Measurements from ENCODE around the gene PRKG1.

PRKG1 gene

DNA sequence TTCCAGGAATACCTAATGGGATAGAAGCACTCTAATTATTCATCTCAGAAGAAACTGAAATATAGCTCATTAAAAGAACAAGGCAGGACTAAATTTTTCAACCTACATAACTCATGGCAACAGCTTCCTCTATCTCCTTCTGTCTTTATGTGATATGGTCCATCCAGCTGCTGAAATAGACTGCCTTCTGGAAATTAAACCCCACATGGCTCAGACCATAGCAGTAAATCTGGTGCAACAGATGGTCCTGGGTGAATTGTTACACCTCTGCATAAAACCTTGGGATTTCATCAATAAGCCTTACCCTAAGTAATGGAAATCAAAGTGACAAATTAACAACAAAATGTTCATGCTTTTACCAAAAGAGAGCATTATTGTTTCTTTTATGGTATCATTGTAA, 830.7 kb downstream of the PRKG1 start:
- DNase-seq = no peak

DNA sequence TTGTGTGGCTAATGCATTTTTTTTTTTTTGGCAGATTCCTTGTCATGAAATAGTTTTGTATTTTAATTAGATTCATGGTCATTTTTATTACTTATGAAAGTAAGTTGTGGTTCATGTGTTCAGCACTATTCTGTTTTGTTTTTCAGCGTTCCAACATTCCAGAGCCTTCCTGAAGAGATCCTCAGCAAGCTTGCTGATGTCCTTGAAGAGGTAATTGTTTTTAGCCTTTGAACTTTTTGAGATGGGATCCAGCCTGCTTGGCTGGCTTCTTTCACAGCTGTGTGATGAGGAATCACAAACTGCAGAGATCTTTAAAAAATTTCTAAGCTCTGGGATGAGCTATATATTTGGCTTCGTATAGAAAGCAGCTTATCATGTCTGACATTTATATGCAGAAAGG, 833.1 kb downstream of the PRKG1 start:
- DNase-seq = no peak

DNA sequence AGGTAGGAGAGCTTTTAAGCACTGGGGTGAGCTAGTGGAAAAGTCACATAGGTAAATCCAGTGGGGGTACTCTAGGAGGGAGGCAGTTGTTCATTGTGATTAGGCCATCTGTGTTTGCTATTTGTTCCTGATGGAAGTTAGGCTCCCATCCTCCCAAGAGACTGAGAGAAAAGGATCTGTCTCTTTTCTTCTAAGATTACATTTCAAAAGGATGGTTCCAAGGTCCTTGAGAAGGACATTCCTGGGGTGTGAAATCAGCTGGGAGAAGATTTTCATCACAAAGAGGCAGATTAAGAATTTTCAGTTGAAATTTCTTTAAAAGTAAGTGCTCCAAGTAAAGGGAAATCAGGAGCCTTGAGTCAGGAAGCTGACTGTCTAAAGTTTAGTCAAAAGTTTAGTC, 835.9 kb downstream of the PRKG1 start:
- no peak for DNase-seq

DNA sequence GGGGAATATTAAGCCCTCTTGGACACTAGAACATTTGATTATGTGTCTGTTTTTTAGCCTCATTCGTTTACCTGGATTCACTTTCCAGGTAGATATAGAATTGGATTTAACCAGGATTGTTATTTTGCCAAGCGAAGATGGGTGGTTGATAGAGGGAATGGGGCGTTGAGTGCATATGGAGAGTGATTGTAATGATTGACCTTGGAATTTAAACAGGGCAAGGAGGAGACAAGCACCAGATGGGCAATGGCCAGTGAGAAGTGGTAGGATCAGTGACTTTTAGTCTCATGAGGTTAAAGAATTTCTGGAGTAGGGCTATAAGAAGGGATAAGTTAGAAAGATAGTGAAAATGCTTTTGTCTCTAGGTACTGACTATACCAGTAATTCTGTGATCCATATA, 836.3 kb downstream of the PRKG1 start:
- no peak for DNase-seq

DNA sequence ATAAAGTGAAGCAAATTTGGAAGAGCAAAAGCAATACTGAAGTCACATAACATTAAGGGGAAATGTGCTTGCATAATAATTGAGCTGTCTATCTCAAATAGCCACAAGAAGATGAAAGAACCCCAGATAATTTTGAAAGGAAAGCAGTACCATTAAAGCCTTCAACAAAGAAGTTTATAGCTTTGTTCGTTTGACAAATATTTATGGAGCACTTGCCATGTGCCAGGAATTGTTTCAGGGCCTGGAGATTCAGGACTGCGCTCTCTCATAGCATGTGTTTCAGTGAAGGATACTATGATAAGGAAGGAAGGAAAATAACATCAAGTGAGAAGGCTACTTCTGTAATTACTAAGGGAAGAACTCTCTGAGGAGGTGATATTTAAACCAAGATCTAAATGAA, 837.4 kb downstream of the PRKG1 start:
- no peak for DNase-seq

DNA sequence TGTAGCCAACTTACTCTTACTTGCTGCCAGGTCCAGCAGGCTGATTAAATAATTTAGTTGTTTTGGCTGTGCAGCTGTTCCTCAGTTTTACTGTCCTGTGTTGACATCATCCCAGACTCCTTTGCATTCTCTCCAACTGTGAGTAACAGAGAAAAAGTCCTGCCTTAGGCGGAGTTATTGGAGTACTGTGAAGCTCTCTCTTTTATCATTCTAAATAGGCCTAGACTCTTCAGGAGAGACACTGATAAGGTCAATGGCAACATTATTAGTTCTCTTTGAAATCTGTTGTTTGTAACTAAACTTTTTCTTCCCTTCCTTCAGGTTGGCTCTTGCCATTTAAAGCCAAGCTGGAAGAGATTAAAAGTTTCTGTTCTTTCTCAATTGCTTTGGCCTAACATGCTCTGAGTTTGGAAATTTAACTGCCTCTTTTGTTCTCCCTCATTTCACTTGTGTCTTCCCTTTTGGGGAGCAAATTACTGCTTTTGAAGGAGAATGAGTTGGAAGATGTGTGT, 840.8 kb downstream of the PRKG1 start:
- no peak for DNase-seq

DNA sequence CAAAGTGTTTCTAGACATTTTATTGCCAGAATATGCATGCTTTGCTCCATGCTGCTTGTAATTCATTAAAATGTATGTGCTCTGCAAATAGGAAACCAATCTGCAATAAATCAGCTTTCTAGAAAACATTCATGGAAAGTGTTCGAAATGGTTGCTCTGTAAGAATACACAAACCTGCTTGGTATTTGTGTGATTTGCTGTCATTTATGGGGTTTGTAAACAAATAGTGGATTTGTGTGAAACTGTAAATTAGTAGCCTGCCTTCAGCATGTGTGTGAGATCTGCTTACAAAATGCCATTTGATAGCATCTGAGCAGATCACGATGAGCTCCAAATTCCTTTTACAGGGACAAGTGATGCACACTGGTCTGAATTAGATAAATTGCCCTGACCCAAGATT, 844.2 kb downstream of the PRKG1 start:
- no peak for DNase-seq

DNA sequence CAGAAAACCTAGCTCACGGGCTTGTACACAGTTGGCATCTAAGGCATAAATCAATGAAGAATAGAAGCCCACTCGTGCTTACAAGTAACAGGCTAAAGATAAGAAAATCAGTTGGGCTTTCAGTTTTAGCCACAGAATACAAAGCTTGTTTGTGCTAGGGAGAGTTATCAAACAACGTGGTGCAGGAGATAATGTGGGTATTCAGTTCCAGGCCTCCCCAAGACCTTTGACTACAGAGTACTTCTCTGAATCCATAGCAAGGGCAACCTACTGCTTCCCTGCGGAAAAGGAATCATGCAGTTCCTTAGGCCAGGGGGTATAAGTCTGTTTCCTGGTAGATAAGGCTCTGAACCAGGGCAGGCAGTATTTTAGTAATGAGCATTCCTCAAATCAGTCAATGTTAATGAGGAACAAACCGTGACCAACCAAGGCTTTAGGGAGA, 844.6 kb downstream of the PRKG1 start:
- DNase-seq = no peak

DNA sequence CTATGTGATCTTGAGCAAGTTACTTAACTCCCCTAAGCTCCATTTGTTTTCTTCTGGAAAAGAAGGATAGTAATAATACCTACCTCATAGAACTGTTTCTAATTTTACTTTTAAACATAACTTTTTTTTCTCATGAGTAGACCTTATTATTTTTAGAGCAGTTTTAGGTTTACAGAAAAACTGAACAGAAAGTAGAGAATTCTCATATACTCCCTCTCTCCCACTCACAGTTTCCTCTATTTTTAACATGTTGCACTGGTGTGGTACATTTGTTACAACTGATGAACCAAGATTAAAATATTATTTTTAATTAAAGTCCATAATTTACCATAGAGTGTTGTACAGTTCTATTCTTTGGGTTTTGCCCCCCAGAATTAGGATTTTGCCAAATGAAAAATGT, 846.4 kb downstream of the PRKG1 start:
- no peak for DNase-seq

DNA sequence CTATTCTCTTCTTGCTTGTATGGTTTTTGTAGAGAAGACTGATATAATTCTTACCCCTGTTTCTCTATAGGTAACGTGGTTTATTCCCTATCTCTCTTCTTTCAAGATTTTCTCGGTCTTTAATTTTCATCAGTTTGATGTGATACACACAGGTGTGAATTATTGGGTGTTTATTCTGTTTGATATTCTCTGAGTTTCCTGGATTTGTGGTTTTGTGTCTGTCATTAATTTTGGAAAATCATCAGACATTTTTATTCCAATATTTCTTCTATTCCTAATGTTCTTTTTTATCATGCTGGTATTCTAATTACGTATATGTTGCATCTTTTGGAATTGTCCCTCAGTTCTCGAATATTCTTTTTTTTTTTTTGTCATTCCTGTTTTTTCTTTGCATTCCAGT, 850.1 kb downstream of the PRKG1 start:
- no peak for DNase-seq

DNA sequence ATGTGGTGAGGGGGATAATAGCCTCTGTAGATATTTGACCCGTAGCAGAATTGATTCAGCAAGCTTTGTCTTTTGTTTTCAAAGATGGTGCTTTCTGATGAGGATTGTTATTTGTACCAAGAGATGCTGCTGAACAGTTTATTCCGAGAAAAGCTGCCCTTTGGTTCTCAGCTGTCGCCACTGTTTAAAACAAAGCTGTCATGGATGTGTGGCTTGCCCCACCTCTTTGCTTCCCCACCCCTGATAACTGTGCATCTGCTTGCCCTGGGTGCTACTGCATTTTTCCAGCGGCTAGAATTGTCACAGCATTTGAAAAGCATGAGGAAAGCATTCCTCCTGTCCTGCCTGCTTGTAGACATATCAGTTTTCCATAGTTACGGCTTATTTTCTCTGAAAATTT, 852.0 kb downstream of the PRKG1 start:
- no peak for DNase-seq

DNA sequence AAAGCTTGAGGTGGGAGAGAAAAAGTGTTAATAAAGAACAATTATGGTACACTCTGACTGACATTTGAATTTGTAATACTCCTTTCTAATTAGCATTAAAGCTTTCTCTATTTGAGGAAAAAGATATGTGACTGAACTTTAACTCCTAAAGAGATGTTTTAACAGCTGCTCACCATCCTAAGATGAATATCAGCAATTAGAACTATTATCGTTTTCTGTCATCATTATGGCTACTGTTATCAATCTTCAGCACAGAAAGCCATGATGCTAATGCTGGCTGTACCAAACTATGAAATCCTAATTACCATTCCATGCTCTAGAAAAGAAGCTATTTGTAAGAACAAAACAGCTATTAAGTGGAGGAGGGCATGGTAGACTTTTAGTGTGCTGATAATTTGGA, 853.9 kb downstream of the PRKG1 start:
- DNase-seq = no peak

DNA sequence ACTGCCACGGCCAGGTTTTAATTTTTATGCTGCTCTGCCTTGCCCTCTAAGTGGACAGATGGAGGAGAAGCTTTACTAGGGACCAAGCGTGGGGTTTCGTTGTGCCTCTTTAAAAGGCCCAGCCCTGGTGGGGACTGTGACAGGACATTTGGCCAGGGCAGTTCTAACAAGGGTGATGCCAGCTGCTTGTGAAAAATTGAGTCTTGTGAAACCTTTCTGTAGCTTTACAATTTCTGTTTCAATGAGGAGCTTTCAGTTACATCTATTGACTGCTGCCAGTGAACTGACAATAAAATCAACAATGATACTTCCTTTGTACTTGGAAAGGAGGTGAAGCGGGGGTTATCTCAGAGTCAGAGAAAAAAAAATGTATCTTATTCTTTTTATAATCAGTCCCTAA, 858.2 kb downstream of the PRKG1 start:
- DNase-seq = no peak

DNA sequence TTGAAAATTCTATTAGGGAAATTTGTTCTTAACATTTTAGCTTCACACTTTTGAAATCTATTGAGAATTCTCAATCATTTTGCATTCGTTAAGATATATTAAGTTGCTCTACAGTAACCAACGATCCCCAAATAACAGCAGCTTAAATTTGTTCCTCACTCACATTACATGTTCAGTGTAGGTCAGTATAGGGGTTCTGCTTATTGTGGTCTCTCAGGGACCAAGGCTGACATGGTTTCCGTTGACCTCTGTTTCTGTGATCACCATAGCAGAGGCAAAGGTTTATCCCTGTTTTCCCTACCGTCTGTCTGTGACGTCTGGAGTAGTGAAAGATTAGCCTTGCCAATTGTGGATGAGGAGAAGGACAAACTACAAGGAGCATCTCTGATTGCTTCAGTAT, 860.1 kb downstream of the PRKG1 start:
- no peak for DNase-seq

DNA sequence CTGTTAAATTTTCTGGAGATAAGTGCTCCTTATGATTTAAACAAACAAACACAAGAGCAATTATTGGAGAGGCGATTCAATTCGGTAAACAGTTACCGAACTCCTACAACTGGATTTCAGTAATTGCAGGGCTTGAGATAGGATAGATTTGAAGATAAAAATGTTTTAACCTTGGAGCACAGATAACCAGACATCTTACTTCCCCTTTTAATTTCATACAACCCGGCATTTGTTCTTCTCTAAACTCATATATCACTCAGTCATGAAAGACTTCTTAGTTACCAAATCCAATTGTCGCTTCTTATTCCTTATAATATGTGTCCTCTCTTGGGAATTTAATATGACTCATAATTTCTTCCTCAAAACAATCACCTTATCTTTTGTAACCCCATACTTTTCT, 861.1 kb downstream of the PRKG1 start:
- DNase-seq = no peak

DNA sequence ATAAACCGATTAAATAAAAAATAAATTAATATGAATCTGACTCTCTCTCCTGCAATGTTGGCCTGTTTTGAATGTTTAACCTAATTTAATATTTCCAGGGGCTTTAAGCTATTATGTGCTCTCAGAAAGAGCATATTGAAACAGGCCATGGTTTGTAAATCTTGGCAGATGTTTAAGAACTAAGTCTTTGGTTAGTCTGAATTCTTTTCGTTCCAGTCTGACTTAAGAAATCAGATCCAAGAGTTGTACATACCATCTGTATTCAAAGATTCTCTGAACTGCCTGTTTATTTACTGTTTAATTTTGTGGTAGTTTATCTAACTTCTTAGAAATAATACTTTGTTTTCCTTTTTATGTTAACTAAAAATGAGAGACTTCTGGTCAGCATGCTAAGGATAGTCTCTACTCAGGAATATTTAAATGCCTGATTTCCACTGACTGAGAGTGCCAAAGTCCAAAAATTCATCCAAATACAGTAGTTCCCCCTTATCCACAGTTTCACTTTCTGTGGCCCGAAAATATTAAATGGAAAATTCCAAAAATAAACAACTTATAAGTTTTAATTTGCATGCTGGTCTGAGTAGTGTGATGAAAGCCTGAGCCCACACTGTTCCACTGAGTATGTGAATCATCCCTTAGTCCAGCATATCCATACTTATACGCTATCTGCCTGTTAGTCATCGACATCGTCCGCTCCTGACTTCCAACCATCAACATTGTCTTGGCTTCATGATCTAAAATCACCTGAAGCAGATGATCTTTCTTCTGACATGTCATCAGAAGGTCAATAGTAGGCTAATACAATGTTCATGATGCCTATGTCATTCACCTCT, 863.2 kb downstream of the PRKG1 start:
- DNase-seq = no peak

DNA sequence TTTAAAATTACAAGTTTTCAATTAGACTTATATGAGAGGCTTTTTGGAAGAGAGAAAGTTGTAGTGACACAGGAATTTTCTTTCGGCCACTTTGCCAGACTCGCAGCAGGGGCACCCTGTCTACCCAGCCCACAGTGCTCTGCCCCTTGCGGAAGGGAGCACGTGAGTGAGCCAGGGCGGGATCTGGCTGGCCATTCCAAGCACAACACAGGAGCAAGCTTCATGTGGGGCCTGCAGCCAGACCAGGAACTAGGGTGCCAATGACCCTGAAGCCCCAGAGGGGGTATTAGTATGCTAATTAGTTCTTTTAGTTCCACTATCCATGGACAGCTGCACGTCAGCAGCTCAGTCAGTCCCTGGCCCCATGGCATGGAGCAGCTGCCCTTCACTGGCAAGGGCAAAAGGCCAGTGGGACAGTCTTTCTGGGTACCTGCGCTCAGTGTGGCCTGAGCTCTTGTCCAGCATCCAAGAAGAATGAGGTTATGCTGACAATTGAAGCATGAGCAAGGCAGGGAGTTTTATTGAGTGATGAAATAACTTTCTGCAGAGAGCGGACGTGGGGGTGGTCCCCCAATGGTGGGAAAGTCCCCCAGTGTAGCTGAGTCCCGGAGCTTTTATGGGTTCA, 876.2 kb downstream of the PRKG1 start:
- no peak for DNase-seq

DNA sequence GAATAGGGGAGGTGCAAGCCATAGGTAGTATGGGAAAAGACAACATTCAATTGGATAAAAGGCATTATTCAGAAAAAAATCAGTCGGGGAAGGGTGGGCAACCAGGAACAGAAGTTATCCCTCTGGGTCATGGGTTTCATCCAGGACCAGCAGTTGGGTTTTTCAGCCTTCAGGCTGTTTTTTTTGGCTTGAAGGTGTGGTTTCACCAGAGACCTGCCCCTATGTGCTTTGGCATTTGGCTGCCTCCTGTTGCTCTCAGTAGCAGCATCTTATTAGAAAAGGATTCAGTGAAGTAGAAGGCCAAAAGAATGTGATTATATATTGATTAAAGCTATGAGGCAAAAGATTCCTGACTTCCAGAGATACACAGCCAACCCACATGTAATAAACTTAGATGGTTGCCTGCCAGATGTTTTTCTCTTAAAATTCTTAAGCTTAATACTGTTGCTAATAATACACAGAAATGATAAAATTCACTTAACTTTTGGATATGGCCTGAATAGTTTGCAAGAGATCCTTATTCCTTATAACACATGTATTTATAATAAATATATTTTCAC, 876.8 kb downstream of the PRKG1 start:
- DNase-seq = no peak

DNA sequence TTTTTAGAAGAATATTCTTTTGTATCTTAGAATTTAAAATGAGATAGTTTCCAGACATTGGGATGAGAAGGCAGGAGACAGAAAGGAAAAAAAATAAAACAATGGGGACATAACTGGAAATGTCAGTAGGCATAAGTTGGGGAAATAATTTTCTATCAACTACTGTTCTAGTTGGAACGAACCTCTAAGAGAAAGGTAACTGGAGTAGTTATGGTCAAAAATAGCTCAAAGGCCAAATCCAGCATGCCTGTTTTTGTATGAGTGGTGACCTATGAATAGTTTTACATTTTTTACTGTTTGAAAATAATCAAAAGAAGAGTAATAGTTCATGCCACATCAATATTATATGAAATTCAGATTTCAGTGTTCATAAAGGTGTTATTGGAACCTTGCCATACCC, 877.3 kb downstream of the PRKG1 start:
- no peak for DNase-seq

DNA sequence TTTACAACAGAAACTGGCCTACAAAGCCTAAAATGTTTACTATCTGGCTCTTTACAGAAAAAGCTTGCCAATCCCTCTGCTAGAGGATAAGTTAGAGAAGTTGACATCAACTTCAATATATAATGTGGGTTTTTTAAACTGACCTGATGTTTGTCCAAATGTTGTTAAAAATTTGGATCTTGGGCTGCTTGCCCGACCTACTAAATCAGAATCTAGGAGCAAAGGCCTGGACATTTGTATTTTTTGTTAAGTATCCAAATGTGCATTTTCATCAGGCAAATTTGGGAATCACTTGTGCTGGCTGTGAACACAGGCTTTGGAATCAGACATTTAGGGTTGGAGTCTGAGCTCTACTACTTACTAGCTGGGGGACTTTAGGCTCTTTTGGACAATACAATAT, 877.8 kb downstream of the PRKG1 start:
- DNase-seq = no peak

DNA sequence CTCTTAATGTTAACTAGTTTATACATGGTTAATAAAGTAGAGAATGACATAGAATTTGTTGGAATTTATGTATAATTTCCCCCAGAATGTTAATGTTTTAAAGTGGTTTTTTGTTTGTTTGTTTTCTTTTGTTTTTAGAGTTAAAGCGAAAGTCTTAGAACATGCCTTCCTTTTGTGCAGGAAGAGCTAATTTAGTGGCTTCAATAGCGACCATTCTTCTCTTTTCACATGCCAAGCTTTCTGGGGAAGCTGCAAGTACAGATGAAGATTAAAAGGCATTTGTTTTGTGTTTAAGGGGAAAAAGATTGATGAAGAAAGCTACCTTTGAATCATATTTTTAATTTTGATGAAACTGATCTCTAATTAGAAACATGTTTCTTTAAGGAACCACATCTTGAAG, 881.4 kb downstream of the PRKG1 start:
- no peak for DNase-seq

DNA sequence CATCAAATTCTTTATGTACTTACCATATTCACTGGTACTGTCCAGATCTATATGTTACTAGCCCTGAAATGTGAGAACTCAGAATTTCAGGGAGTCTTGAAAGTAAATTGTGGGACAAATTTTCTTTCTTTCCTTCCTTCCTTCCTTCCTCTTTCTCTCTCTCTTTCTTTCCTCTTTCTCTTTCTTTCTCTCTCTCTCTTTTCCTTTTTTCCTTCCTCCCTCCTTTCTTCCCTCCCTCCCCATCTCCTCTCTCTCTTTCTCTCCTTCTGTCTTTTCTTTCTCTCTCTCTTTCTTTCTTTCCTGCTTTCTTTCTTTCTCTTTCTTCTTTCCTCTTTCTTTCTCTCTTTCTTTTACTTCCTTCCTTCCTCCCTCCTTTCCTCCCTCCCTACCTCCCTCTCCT, 882.5 kb downstream of the PRKG1 start:
- no peak for DNase-seq

DNA sequence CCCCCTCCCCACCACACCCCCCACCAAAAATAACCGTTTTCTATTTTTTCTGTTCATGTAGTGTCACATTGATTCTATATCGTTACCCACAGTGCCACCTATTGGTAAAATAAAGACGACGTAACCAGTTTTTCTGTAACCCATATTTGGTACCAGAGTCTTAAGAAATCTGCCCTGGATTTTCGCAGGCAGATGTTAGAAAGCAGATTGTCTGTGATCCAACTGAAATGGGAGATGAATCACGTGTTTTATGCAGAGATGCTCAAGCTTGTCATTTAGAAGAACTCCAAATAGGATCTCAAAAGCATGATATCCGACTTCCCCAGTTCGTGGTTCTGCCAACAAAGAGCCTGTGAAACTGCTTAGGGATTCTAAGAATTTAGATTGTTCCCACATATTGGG, 886.2 kb downstream of the PRKG1 start:
- peak; percentile 3 to 62 (median 33) for DNase-seq

DNA sequence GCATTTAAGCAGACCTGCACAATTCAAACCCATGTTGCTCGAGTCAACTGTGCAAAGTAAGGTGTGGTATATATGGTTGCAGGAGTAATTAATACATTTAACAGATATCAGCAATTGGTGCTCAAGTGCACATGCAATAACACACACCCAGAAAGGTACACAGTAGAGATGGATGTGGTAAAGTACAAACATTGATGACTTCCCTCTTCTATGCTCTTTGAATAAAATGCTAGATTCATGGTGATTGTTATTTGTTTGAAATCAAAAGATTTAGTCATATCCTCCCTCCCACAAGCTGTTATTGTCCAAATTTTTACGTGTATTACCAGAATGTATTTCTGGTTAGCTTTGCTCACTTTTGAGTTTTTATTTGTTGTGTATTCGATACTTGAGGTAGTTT, 887.1 kb downstream of the PRKG1 start:
- no peak for DNase-seq
